OCI-LY7 (cell line): ENCODE data around the gene IFFO2.

ENCODE experiments used
- CTCF ChIP-seq: fragments of 200-600 bp; sonication (generic); conservative IDR thresholded peaks from 2 replicates; pipeline ENCODE4 v1.5.1; 2014; ENCODE audit warnings: mild to moderate bottlenecking, antibody characterized with exemption, low read length, moderate library complexity, mixed read lengths
- EZH2phosphoT487 ChIP-seq: fragments of 200-600 bp; sonication (generic); IDR thresholded peaks from 2 replicates; pipeline ENCODE4 v1.6.1; 2018; ENCODE audit warnings: low read depth, borderline replicate concordance, mild to moderate bottlenecking, mixed run types, antibody characterized with exemption, low read length, moderate library complexity, mixed read lengths

- no peak for TF ChIP-seq CTCF
- TF ChIP-seq EZH2phosphoT487, result no peak
Measured at GRCh38 chr1:18996548-18997177, 40.2 kb upstream of the IFFO2 start.
